ENCODE results near the gene PTPN3.
"Not testable (repeated sequence)": the region's sequence is repeated elsewhere in the genome, so short reads cannot be mapped to it uniquely, and the experiment has no call there.

PTPN3 gene

DNA sequence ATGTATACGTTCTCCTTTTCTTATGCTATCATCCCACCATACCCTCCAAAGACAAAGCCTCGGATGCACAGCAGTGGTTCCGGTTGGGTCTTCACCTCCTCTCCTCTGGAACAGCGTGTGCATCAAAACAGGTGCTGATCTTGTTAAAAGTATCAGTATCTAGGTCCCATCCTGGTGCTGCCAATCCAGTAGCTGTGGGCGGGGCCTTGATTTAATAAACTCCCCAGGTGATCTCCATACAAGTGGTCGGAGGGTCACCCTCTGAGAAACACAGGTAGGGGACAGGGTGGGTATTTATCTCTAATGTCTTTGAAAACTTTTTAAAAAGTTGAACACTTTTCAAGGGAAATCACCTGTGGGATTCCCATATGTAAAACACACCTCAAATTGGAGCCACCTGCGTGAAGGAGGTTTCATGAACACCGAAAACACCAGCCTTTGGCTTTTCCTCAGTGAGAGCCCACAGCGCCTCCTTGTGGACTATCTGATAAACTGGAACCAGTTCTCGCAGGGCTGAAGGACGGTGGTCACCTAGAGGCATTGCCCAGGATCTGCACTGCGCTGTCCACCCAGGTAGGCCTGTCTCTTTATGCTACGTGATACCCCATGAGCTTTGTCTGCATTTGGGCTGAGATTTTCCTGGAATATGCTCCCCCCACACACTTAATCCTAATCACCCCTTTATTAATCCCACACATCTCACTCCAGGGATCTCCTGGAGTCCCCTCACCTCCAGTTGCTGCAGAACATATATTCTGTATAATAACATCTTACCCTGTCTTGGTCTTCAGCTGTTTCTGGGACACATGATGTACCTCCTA, 96.7 kb downstream of the PTPN3 start:
- DNase-seq (ENCODE audit: low read depth in 2 of 2), result no peak

DNA sequence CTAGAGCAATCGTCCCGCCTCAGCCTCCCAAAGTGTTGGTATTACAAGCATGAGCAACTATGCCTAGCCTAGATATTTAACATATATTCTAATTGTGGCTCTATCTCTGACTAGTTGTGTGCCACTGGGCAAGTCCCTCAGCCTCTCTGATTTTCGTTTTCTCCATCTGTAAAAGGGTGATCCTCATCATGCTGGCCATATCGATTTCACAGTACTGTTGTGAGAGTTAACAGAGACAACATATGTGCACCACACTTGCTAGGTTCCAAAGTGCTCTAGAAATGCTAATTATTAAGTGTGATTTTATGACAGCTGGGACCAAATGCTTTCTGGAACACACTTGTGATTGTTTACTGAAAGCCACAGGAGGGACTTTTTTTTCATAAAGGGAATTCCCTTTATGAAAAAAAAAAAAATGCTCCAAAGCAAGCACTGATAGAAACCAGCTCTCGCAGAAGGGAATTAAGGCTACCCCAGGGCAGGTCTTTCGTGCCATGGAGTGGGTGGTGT, 98.8 kb downstream of the PTPN3 start:
- no peak for DNase-seq (ENCODE audit: low read depth in 2 of 2)

DNA sequence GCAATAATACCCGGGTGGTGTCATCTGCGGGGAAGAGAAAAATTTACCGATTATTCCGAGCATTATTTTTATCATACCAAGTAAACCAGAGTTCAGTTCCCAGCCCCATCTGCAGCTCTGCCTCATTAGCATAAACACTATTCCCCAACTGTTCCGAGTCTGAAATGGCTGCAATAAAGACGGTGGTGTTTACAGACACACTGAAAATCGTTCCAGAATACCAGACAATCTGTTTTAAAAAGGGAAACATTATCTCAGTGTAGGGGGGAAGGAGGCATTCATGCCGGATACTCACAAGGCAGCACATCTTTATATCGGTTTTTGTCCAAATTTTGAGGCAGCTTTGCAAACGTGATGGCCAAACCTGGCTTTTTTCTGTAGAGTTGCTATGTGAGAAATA, 106.9 kb downstream of the PTPN3 start:
- DNase-seq (ENCODE audit: low read depth in 2 of 2), result no peak

DNA sequence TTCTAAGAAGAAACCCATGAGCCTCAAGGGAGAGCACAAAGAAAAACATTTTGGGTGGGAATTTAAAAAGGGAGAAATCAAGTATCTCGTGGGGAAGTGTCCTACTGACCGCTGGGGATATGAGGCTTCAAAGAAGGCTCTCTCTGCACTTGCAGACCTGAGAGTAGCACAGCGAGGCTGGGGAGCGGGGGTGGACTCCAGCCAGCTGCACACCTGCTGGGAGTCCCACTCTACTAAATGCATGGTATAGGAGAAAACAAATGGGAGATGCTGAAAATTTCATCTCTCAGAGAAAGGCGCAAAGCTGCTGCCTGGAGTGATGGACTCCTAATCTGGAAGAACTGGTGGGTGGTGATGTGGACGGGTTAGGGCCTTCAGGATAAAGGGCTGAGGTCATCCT, 110.3 kb downstream of the PTPN3 start:
- DNase-seq (ENCODE audit: low read depth in 2 of 2), result no peak

DNA sequence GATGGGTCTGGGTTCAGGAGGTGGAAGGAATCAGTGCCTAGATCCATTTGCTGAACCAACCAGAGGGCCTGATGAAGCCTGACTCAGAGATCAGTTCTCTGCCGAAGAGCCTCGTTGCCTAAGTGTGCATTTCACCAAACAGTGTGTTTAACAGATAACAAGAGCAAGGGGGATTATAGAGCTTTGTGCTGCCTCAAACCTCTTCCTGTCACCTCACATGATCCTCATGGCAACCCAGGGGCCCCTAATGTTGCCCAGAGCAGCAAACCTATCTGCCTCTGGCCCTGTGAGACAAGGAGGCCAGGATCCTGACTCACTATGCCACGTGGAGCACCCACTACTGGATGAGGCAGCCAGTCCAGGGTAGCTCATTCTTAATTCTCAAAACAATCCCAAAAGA, 110.9 kb downstream of the PTPN3 start:
- no peak for DNase-seq (ENCODE audit: low read depth in 2 of 2)

DNA sequence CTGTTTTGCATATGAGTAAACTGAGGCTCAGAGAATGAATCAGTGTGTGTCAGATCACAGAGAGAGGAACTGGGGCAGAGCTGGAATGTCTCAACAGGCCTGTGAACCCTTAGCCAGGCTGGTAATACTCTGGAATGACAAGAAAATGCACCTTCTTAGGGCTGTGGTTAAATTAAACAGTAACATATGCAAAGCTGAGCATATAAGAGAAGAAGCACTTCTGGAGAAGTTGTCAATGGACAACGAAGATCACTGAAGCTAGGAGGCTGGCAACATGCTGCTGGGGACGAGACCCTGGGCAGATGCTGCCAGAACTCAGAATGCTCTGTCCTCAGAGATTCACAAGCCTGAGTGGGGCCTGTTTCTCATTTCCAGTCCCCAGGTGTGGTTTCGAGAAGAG, 112.6 kb downstream of the PTPN3 start:
- no peak for DNase-seq (ENCODE audit: low read depth in 2 of 2)

DNA sequence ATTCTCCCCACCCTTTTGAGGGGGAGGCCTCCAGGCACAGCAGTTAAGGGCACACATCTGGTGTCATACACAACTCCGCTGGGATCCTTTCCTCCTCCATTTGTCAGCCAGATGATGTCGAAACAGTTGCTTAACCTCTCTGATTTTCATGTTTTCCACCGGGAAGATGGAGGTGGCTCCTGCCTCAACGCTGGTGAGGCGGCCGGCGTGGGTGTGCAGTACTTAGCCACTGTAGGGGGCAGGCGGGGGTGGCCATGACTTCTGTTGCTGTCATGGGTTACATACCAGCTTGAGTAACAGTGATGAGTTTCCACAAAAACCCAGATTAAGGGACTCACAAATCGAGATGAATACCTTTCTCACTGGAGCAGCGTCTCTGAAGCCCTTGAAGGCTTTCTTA, 114.2 kb downstream of the PTPN3 start:
- DNase-seq (ENCODE audit: low read depth in 2 of 2), result no peak

DNA sequence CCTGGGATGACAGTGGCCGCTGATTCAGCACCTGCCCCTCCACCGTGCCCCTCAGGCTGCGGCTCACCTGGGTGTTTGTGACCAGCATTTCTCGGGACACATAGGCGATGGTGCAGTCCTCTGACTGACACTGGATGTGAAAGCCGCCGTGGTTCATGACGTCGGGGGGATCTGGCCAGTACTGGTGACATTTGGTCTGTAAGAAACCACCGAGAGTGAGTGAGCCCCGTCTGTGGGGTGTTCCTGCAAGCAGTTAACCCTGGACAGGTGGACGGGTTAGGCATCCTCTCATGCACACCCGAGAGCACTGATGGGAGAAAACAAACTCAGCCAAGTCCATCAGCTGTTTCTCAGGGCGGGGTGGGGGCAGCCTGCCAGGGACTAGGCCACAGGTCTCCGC, 114.8 kb downstream of the PTPN3 start:
- no peak for DNase-seq (ENCODE audit: low read depth in 2 of 2)

DNA sequence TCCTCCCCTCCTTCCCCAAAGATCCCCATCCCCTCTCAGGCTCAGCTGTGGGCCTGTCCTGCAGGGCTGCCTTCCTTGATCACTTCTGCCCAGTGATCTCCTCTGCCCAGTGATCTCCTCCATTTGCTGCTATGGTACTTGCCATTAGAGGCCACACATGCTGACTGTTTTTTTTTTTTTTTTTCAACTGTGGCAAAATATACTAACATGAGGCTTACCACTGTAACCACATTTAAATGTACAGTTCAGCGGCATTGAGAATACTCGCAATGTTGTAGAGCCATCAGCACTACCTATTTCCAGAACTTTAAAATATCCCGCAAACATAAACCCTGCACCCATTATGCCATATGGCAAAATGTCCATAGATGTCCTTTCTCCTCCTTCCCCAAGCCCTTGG, 115.5 kb downstream of the PTPN3 start:
- no peak for DNase-seq (ENCODE audit: low read depth in 2 of 2)

DNA sequence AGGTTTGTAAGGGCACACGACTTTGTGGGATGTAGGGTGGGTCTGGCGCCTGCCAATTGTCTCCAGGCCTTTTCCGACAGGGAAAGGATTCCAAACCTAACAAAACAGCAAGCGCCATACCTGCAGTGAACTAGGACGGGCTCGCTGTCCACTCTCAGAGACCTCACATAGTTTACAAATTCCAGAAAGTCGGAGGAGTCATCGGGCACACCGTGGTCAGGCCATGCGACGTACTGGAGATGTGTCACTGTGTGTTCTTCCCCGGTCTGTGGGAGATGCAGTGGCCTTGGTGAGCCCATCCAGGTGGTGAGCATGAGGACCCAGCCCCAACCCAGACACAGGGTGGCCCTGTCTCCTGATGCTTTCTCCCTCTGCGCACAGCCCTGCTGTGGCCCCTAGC, 115.9 kb downstream of the PTPN3 start:
- DNase-seq (ENCODE audit: low read depth in 2 of 2), result no peak

DNA sequence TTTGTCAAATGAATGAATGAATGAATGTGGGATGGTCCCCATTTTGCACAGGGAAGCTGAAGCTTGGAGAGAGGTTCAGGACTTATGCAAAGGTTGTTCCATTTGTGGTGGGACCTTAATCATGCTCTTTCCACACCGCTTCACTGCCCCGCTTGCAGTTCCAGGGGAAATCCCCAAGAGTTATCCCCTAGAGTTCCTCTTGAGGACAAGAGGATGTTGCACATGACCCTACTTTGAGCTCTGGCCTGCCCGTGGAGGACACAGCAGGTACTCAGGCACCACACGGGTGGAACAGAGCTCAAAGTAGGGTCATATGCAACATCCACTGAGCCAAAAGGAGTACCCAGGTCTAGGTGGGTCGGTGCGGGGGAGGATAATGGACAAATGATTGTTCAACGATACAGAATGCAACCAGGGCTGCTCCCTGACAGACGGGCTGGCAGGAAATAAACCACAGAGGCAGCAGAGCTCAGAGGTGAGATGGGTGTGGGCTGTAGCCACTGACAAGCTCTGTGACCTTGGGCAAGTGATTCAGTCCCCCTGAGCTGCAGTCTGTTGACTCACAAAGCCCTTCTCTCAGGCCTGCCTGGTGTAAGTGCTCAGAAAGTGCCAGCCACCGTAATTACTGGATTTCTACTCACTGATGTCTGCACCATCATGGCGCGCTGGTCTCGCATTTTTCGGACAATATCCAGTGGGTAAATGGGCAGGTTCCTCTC, 116.9 kb downstream of the PTPN3 start:
- DNase-seq (ENCODE audit: low read depth in 2 of 2), result no peak

DNA sequence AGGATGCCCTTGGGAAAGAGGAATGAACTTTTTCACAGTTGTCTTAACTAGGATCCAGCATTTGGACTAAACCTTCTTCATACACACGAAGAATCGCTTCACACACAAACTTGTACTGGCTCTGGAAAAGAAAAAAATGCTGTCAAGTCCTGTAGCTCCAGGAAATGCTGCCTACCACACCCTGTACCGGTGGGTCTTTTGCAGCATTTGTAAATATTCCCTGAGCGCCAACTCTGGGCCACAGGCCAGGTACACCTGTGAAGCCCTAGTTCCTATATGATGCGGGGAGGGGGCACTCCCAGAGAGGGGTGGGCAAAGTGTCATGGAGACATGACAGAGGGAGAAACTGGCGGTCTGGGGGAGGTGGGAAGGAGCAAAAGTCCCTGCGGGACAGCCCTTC, 118.6 kb downstream of the PTPN3 start:
- DNase-seq (ENCODE audit: low read depth in 2 of 2), result no peak

DNA sequence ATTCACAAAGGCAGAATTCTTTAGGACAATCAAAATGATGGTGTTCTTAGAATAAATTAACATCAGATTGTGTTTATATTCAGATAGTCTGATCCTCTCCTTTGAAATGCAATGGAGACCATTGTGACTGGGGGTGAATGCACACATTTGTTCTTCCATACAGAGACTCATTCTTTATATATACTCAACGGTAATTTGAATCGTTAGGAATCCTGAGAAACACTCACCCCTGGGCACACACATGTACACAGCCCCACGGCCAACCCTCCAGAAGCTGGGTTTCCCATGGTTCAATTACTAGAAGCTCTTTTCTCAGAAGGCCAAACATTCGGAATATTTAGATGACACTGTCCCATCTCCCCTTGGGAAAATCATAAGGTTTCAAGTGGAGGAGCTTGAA, 119.8 kb downstream of the PTPN3 start:
- DNase-seq (ENCODE audit: low read depth in 2 of 2), result no peak

DNA sequence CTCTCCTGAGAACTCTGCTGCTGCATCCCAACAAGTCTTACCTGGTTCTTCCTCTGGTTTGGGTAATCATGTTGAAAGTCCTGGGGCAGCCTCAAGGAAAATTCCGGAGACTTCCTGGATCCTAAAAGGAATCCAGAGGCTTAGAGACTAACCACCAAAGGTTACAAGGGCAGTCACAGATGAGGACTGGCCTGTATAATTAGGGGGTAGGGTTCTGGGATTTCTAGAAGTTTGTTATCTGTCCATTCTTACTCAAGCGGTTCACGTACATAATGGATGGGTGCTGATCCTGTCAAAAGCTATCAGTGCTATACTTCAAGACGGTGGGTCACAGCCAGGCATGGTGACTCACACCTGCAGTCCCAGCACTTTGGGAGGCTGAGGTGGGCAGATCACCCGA, 125.9 kb downstream of the PTPN3 start:
- no peak for DNase-seq (ENCODE audit: low read depth in 2 of 2)

DNA sequence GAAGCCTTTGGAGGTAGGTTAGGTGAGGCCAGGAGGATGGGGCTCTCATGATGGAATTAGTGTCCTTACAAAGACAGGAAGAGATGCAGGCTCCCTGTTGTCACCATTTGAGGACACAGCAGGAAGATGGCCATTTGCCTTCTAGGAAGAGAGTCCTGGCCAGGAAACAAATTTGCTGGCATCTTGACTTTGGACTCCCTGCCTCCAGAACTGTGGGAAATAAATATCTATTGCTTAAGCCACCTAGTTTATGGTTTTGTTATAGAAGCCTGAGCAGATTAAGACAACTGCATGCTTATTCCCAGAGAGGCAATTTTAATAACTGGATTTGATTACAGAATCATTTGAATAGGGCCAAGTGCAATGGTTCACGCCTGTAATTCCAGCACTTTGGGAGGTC, 126.7 kb downstream of the PTPN3 start:
- no peak for DNase-seq (ENCODE audit: low read depth in 2 of 2)

DNA sequence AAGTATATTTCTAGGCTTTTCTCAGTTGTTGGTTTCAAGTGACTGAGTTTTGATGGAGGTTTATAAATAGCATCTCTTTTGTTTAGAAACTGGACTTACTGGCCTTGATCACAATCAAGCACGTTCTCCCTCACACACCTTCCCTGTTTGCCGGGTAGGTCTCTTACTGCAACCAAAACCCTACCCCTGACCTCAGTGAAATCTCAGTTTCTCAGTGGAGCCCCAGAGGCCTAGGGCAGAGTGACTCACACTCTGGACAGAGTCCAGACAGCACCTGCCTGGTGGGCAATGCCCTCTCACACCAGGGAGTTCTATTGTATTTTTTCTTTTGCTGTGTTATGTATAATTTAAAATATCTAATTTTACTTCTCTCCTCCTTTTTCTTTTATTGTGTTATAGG, 128.8 kb downstream of the PTPN3 start:
- no peak for DNase-seq (ENCODE audit: low read depth in 2 of 2)

DNA sequence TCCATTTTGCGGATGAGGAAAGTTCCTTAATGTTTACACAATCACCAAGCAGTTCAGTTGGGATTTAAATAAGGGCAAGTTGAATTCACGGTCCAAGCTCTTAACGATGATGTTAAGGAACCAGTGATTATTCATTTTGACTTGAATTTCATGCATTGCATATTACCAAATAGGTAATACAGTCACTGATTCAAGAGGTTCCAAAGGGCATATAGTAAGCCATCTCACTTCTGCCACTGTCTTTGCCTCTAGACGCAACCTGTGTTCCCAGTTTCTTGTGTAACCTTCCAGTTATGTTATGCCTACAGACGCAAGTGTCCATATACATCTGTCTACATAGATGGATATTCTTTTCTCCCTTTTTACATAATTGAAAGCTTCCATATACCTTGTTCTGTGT, 137.3 kb downstream of the PTPN3 start:
- no peak for DNase-seq (ENCODE audit: low read depth in 2 of 2)

DNA sequence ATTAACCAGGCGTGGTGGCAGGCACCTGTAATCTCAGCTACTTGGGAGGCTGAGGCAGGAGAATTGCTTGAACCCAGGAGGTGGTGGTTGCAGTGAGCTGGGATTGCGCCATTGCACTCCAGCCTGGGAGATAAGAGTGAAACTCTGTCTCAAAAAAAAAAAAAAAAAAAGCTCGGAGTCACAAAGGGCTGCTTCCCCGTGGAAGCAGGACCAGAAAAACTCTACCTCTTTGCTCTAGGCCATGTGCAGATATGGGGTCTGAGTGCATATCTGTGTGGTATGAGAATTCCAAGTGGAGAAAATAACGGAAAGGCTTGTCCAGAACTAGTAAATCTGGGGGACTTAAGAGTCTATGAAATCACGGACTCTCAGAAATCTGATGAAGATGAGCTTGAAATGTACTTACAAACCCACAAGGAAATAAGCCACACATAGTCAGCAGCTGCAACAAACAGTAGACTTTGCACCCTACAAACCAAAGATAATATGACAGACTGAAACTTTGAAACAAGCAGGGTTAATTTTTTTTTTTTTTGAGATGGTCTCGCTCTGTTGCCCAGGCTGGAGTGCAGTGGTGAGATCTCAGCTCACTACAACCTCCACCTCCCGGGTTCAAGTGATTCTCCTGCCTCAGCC, 139.0 kb downstream of the PTPN3 start:
- DNase-seq (ENCODE audit: low read depth in 2 of 2), result not testable (repeated sequence)

DNA sequence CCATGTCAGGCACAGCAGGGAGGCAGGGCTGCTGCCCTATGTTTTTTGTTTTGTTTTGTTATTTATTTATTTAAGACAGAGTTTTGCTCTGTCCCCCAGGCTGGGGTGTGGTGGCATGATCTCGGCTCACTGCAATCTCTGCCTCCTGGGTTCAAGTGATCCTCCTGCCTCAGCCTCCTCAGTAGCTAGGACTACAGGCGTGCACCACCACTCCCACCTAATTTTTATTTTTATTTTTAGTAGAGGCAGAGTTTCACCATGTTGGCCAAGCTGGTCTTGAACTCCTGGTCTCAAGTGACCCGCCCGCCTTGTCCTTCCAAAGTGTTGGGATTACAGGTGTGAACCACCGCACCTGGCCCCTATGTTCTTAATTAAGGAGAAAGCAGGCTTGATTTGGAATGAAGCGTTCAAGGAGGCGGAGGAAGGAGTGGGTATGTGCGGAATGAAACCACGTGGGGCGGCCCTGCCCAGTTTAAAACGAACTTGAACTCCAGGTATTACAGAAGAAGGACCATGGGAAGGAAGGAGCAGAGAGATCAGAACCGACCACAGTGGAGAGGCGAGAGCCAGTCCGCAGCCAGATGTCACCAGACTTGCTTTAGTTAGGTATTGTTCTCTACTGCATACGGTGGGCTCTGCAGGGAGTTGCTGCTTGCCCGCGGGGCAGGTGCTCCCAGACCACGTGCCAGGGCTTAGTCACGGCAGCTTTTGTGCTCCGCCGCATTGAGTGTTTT, 142.4 kb downstream of the PTPN3 start:
- no peak for DNase-seq (ENCODE audit: low read depth in 2 of 2)

DNA sequence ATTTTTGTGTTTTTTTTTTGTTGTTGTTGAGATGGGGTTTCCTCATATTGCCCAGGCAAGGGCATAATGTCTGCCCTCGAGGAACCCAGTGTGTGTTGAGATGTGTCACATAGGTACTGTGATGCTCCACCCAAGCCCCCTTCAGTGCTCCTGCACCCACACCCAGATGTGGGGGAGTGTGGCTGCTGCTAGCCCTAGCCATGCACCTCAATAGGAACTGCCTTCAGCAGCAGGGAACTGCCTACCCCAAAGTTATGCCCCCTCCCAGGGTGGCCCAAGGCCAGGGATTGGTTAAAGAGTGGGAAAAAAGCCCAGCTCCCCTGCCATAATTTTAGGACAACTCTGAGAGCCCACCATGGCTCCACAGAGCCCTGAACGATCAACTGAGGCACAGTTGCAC, 143.9 kb downstream of the PTPN3 start:
- DNase-seq (ENCODE audit: low read depth in 2 of 2), result no peak

DNA sequence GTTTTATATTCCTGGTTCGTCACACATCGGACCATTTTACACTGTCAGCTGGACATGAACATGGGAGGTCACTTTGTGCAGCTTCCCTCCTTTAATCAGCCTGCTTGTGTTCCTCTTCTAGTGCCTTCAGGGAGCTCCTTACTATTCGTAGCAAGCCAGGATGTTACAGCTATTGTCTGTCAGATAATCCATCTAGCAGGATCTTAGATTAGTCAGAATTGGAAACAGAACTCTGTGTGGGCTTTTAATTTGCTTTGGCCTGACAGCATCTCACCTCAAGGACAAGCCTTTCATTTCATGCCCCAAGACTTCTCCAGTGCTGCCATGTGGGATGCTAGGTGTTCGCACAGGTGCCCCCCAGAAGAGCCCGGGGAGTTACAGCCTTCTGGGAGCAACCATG, 147.1 kb downstream of the PTPN3 start:
- no peak for DNase-seq (ENCODE audit: low read depth in 2 of 2)

DNA sequence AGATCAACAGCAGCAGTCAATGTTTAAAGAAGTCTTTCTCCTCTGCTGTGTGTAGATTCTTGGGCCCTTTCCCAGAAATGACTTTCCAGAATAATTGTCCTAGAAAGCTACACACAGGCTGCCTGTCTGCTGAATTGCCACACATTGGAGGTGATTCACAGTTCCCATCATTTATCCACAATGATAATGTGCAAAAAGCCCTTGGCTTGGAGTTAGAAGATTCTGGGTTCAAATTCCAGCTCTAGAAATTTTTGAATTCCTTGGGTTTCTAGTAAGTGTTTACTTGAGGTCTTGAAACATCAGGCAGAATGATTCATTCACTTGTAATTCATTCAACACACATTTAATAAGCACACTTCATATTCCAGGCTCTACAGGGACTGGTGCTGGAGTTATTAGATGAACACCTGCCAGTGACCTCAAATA, 148.7 kb downstream of the PTPN3 start:
- DNase-seq (ENCODE audit: low read depth in 2 of 2), result no peak
